CD4-positive, alpha-beta memory T cell (primary cell): Measurements from ENCODE around the gene GAB2. TPM values are rescaled to one million over a fixed set of nuclear protein-coding genes. Genes with fewer than 3 reads are reported as not detected.
A peak's percentile ranks its signal among the peaks of the same experiment; 100 is the strongest.

Experiments used
- CTCF ChIA-PET: fragments of 350-600 bp; sonication (Branson Sonifier 250); formaldehyde crosslinking; loops from one replicate; lab custom pipeline; 2021; ENCODE audit warnings: inconsistent platforms; ENCODE audit not compliant: partially characterized antibody; lab: Charles Lee
- POLR2A ChIA-PET: fragments of 350-600 bp; sonication (Branson Sonifier 250); formaldehyde crosslinking; loops from one replicate; lab custom pipeline; 2021; ENCODE audit not compliant: partially characterized antibody; lab: Charles Lee
- DNase-seq, 5 donors: peaks; one replicate each; pipeline versions ENCODE4 v3.0.0 to v3.0.0-alpha.2; 2020 to 2022; ENCODE audit warnings: mixed read lengths in 1 of 5
- H3K27ac ChIP-seq: one replicate; pipeline ENCODE4 v1.7.0; 2013; ENCODE audit warnings: low read depth, low read length
- H3K27me3 ChIP-seq: 2 replicates; pipeline ENCODE4 v1.7.0; 2013; ENCODE audit warnings: mild to moderate bottlenecking, low read length, moderate library complexity; ENCODE audit not compliant: insufficient read depth
- H3K36me3 ChIP-seq: 2 replicates; pipeline ENCODE4 v1.7.0; 2013; ENCODE audit warnings: mild to moderate bottlenecking, low read length, moderate library complexity; ENCODE audit not compliant: insufficient read depth
- H3K4me1 ChIP-seq: 2 replicates; pipeline ENCODE4 v1.7.0; 2013; ENCODE audit warnings: mild to moderate bottlenecking, low read length, moderate library complexity; ENCODE audit not compliant: insufficient read depth
- H3K4me3 ChIP-seq, 2 donors: one replicate each; pipeline ENCODE4 v1.7.0; 2013; ENCODE audit warnings: low read length in 2 of 2, mild to moderate bottlenecking in 1 of 2
- H3K9me3 ChIP-seq, 2 donors: one replicate each; pipeline ENCODE4 v1.7.0; 2013; ENCODE audit warnings: low read length in 2 of 2, control low read depth in 1 of 2; ENCODE audit not compliant: control insufficient read depth in 1 of 2
- H3K27ac Mint-ChIP-seq, 7 donors: one replicate each; pipeline ENCODE4 v1.8.0; 2020 to 2021; ENCODE audit warnings: mixed read lengths in 7 of 7, mild to moderate bottlenecking in 6 of 7, inconsistent platforms in 3 of 7, moderate library complexity in 3 of 7
- H3K27me3 Mint-ChIP-seq, 2 donors: one replicate each; pipeline ENCODE4 v1.8.0; 2020 to 2021; ENCODE audit warnings: mixed read lengths in 2 of 2
- H3K36me3 Mint-ChIP-seq, 2 donors: one replicate each; pipeline ENCODE4 v1.8.0; 2020 to 2021; ENCODE audit warnings: mixed read lengths in 2 of 2, inconsistent platforms in 1 of 2, mild to moderate bottlenecking in 1 of 2
- H3K4me1 Mint-ChIP-seq, 4 donors: one replicate each; pipeline ENCODE4 v1.8.0; 2020 to 2021; ENCODE audit warnings: mixed read lengths in 4 of 4, mild to moderate bottlenecking in 1 of 4
- H3K4me3 Mint-ChIP-seq, 8 donors: one replicate each; pipeline ENCODE4 v1.8.0; 2020 to 2021; ENCODE audit warnings: mixed read lengths in 8 of 8, mild to moderate bottlenecking in 7 of 8, moderate library complexity in 6 of 8, inconsistent platforms in 3 of 8
- H3K9me3 Mint-ChIP-seq, 8 donors: one replicate each; pipeline ENCODE4 v1.8.0; 2020 to 2021; ENCODE audit warnings: mixed read lengths in 8 of 8, mild to moderate bottlenecking in 5 of 8, inconsistent platforms in 3 of 8, moderate library complexity in 1 of 8
- intact Hi-C: fragments of 100-400 bp; cut with micrococcal nuclease; formaldehyde crosslinking; loops from one replicate; pipeline ENCODE4 v1.15.1; 2023
- polyA plus RNA-seq, 2 donors: library from polyadenylated mRNA; unstranded; fragments of 300-500 nt; fragmentation: Illumina TruSeq; gene quantifications; one replicate each; pipeline ENCODE4 v1.2.3, GENCODE V29; 2021
- total RNA-seq, 2 experiments: library from RNA; stranded (reverse); gene quantifications; one replicate each; pipeline ENCODE4 v1.2.3, GENCODE V29; 2021

Gene GAB2
- total and polyA plus RNA-seq, 4 experiments from 2014 or later: 0.05 to 6.7 (median 3.1) TPM

DNA sequence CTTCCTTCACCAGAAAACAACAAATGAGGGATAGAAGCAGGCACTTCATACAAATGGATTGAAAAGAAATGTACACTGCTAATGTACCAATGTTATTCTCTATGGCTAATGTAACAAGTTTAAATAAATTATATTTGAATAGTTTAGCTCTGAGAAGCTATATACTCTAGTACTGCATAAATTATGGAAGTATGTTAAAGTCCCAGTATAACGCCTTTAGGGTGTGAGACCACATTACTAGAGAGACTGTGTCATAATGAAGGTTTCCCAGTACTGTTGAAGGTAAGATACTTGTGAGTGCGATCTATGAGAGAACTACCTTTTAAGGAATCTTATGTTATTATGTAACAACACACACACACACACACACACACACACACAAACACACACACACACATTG is 39.8 kb upstream of the GAB2 start:
- DNase-seq: no peak
- H3K4me1 Mint-ChIP-seq: peaks cover 2 to 13% (median 10%) of the 10 kb centered on the region in 4 donors
- H3K27me3 Mint-ChIP-seq: no peaks in the 10 kb centered on the region
- no peaks in the 10 kb centered on the region for H3K9me3 ChIP-seq
- no peak overlapping the region for H3K4me3 Mint-ChIP-seq
- POLR2A ChIA-PET: no interaction called here
- CTCF ChIA-PET: interaction anchor here (1.1 kb wide), 1 partner anchor 107 kb away, joined by 3 read pairs; no protein-coding TSS in a partner anchor
- H3K36me3 ChIP-seq: peaks cover 4% of the 10 kb centered on the region
- no peak overlapping the region for H3K4me3 ChIP-seq
- H3K9me3 Mint-ChIP-seq: no peaks in the 10 kb centered on the region
- intact Hi-C loops: no loop called here
- H3K27ac ChIP-seq: no peak overlapping the region
- no peaks in the 10 kb centered on the region for H3K27me3 ChIP-seq
- no peaks in the 10 kb centered on the region for H3K4me1 ChIP-seq
- H3K27ac Mint-ChIP-seq: no peak overlapping the region
- H3K36me3 Mint-ChIP-seq: peaks cover 41 to 59% of the 10 kb centered on the region in 2 donors

DNA sequence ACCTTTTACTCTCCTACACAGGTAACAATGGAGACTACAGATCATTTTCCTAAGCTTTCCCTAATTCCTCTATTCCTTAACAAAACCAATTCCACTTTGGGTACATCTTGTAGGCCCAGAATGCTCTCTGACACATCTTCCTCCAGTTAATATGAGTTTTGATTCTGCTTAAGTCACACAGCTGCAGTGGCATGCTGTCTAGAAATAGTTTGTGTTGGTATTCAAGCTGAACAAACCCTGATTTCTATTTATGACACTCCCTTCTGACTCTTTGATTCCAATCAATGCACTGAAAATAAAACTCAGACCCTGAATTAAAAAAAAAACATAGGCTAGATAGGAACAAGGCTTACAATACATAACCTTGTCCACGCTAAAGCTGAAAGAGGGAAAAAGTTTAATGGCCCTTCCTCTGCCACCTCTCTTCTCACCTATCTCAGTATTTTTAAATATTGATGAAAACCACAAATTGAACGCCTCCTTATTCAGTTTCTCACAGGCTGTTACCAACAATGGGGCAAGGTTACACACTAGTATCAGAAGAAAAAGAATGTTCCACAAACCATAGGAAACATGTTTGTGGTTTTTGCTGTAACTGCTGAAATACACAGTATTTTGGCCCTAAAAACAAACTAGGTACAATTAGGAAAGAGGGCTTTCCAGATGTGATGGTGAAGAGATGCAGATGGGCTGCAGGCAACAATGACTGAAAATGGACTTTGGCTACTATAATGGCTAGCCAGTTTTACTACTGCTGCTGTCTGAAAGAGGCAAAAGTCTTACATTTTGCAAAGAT is 35.7 kb upstream of the GAB2 start:
- no peaks in the 10 kb centered on the region for H3K27me3 Mint-ChIP-seq
- no peak overlapping the region for H3K4me3 ChIP-seq
- no peaks in the 10 kb centered on the region for H3K27me3 ChIP-seq
- H3K27ac Mint-ChIP-seq: peak overlapping the region in 2 of 7 donors; percentile 3 to 37
- ChIA-PET POLR2A (no interaction called here), CTCF (no interaction called here)
- intact Hi-C loops: no loop called here
- no peaks in the 10 kb centered on the region for H3K9me3 ChIP-seq
- H3K36me3 ChIP-seq: peaks cover 4% of the 10 kb centered on the region
- no peak overlapping the region for H3K27ac ChIP-seq
- H3K4me1 Mint-ChIP-seq: peaks cover 6 to 24% (median 15%) of the 10 kb centered on the region in 4 donors
- H3K4me1 ChIP-seq: no peaks in the 10 kb centered on the region
- peaks cover 17 to 35% of the 10 kb centered on the region in 2 donors for H3K36me3 Mint-ChIP-seq
- no peaks in the 10 kb centered on the region for H3K9me3 Mint-ChIP-seq
- H3K4me3 Mint-ChIP-seq: peak overlapping the region in 1 of 8 donors; percentile 2
- no peak for DNase-seq

DNA sequence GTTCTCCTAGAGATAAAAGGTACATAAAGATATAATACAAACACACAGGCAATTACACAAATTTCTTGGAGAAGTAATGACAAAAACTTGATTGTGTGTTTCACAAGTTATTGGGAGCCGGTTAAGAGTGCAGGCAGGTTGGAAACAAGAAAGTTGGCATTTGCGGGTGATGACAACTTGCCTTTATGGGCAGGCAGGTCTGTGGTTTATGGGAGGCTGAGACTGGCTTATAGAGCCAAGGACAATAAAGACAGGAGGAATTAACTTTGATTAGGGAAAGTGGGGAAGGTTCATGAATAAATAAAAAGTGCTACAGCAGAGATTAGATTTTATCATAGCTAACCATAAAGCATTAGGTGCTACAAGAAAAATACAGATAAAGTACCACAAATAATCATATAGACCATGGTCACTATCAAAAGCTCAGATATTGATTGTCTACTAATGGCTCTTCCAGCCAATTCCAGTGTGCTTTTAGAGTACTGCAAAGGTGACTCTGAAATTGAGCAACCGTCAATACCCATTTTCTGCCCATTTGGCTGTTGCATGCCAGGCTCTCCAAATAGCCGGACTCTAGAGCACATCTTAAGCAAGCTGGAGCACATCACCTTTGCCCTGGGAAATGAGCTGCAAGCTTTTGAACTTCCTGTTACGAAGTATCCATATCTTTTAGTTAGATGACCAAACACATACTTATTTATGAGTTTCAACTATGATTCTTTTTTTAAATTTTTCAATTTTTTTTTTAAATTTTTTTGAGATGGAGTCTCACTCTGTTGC is 33.9 kb upstream of the GAB2 start:
- Histone ChIP-seq H3K36me3 (no peaks in the 10 kb centered on the region), H3K27ac (no peak overlapping the region), H3K4me3 (no peak overlapping the region), H3K4me1 (no peaks in the 10 kb centered on the region), H3K9me3 (no peaks in the 10 kb centered on the region), H3K27me3 (no peaks in the 10 kb centered on the region)
- CTCF ChIA-PET: no interaction called here
- H3K4me3 Mint-ChIP-seq: no peak overlapping the region
- POLR2A ChIA-PET: no interaction called here
- intact Hi-C loops: no loop called here
- no peak for DNase-seq
- no peaks in the 10 kb centered on the region for H3K9me3 Mint-ChIP-seq
- no peaks in the 10 kb centered on the region for H3K27me3 Mint-ChIP-seq
- H3K36me3 Mint-ChIP-seq: peaks cover 9 to 21% of the 10 kb centered on the region in 2 donors
- peak overlapping the region in 4 of 7 donors; percentile 3 to 69 (median 38) for H3K27ac Mint-ChIP-seq
- peaks cover 6 to 24% (median 15%) of the 10 kb centered on the region in 4 donors for H3K4me1 Mint-ChIP-seq

DNA sequence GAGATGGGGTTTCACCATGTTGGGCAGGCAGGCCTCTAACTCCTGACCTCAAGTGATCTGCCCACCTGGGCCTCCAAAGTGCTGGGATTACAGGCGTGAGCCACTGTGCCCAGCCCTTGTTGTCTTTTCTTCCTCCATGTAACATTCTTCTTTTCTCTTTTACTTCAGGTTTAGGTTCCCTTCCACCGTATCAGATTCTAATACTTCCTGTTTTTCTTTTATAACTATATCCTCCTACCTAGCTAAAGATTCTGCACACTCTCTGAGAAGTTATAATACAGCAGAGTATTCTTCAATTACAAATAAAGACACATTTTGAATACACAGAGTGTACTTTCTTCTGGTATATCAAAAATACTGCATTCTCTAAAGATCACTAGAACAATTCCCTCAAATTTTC is 33.2 kb upstream of the GAB2 start:
- ChIA-PET POLR2A (no interaction called here), CTCF (no interaction called here)
- Histone ChIP-seq H3K9me3 (no peaks in the 10 kb centered on the region), H3K27ac (no peak overlapping the region), H3K4me1 (no peaks in the 10 kb centered on the region), H3K4me3 (no peak overlapping the region), H3K27me3 (no peaks in the 10 kb centered on the region), H3K36me3 (no peaks in the 10 kb centered on the region)
- Mint-ChIP-seq H3K4me1 (peaks cover 6 to 24% (median 15%) of the 10 kb centered on the region in 4 donors), H3K36me3 (peaks cover 9 to 16% of the 10 kb centered on the region in 2 donors), H3K9me3 (no peaks in the 10 kb centered on the region), H3K27me3 (no peaks in the 10 kb centered on the region), H3K4me3 (peak overlapping the region in 2 of 8 donors; percentile 26 to 43), H3K27ac (peak overlapping the region; percentile 0 to 69 (median 30))
- no peak for DNase-seq
- intact Hi-C loops: no loop called here

DNA sequence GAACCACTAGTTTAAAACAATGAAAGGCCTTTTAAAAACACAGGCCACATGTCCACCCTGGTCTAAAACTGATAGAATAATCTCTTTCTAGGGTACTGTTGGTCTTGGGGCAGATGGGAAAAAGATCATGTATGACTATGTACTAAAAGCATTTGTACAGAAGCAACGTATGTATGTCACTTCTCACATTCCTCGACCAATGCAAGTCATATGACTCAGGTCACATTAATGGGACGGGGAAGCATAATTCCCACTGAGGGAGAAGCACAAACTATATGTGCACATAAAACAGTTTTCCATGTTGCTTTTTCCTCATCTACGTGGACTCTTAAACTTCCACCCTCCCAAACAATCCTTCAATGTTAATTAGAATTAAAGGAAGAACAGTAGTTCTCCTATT is 32.2 kb upstream of the GAB2 start:
- Histone ChIP-seq H3K9me3 (no peaks in the 10 kb centered on the region), H3K36me3 (no peaks in the 10 kb centered on the region), H3K27me3 (no peaks in the 10 kb centered on the region), H3K4me3 (no peak overlapping the region), H3K27ac (no peak overlapping the region), H3K4me1 (no peaks in the 10 kb centered on the region)
- intact Hi-C loops: no loop called here
- H3K4me1 Mint-ChIP-seq: peaks cover 6 to 24% (median 14%) of the 10 kb centered on the region in 4 donors
- CTCF ChIA-PET: interaction anchor here (0.6 kb wide), 1 partner anchor 197 kb away, joined by 3 read pairs; no protein-coding TSS in a partner anchor
- H3K36me3 Mint-ChIP-seq: peaks cover 6 to 10% of the 10 kb centered on the region in 2 donors
- POLR2A ChIA-PET: no interaction called here
- no peaks in the 10 kb centered on the region for H3K27me3 Mint-ChIP-seq
- H3K4me3 Mint-ChIP-seq: no peak overlapping the region
- H3K9me3 Mint-ChIP-seq: no peaks in the 10 kb centered on the region
- DNase-seq: no peak
- peak overlapping the region in 2 of 7 donors; percentile 19 to 46 for H3K27ac Mint-ChIP-seq

DNA sequence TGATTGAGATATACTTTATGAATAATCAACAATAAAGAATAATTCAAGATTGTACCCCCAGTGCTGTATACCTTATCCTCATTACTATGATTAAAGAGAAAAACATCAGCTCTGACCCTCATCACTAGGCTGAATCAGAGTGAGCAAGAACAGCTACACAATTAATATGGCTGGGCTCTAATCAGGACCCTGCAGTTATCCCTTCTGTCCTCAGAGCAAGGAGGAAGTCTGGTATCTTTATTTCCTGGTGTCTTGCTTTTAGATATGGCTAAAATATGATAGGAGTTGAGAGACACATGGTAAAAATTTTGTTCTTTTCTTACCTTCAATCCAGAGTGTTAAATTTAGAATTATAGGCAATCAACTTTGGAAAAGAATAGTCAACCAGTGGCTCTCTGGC is 28.6 kb upstream of the GAB2 start:
- Histone ChIP-seq H3K27me3 (no peaks in the 10 kb centered on the region), H3K9me3 (no peaks in the 10 kb centered on the region), H3K27ac (no peak overlapping the region), H3K36me3 (no peaks in the 10 kb centered on the region), H3K4me1 (no peaks in the 10 kb centered on the region), H3K4me3 (no peak overlapping the region)
- H3K27me3 Mint-ChIP-seq: no peaks in the 10 kb centered on the region
- CTCF ChIA-PET: interaction anchor here (1.1 kb wide), 1 partner anchor 9 kb away, joined by 3 read pairs; no protein-coding TSS in a partner anchor
- no peak overlapping the region for H3K27ac Mint-ChIP-seq
- H3K9me3 Mint-ChIP-seq: no peaks in the 10 kb centered on the region
- peaks cover 0 to 11% (median 3%) of the 10 kb centered on the region in 4 donors for H3K4me1 Mint-ChIP-seq
- no peak overlapping the region for H3K4me3 Mint-ChIP-seq
- no peak for DNase-seq
- intact Hi-C loops: no loop called here
- POLR2A ChIA-PET: no interaction called here
- H3K36me3 Mint-ChIP-seq: peaks cover 21 to 28% of the 10 kb centered on the region in 2 donors

DNA sequence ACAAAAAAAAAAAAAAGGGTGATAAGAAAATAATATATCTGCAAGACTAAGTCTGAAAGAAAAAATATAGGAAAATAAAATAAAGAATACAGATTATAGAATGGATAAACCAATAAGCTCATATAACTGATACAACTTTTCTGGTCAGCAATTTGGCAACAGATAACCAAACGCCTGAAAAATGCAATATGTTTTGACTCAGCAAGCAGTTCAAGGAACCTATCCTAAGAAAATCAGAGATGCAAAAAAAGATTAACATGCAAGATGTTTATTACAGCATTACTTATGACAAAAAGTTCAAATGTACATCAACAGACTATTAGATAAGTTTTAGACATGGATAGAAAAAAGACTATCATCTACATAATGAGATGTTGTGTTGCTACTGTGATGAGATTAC is 27.1 kb upstream of the GAB2 start:
- no peaks in the 10 kb centered on the region for H3K36me3 ChIP-seq
- DNase-seq: no peak
- ChIA-PET POLR2A (interaction anchor here (0.7 kb wide), 1 partner anchor 15 kb away, joined by 3 read pairs; no protein-coding TSS in a partner anchor), CTCF (no interaction called here)
- H3K27ac ChIP-seq: no peak overlapping the region
- H3K27me3 ChIP-seq: no peaks in the 10 kb centered on the region
- H3K9me3 Mint-ChIP-seq: no peaks in the 10 kb centered on the region
- no peak overlapping the region for H3K4me3 Mint-ChIP-seq
- H3K4me1 ChIP-seq: no peaks in the 10 kb centered on the region
- H3K27ac Mint-ChIP-seq: no peak overlapping the region
- H3K27me3 Mint-ChIP-seq: no peaks in the 10 kb centered on the region
- H3K4me1 Mint-ChIP-seq: no peaks in the 10 kb centered on the region
- intact Hi-C loops: no loop called here
- peaks cover 24 to 26% of the 10 kb centered on the region in 2 donors for H3K36me3 Mint-ChIP-seq
- no peak overlapping the region for H3K4me3 ChIP-seq
- no peaks in the 10 kb centered on the region for H3K9me3 ChIP-seq
